GM23338 (cell line): ENCODE results near the gene MYOM1. TPM values are rescaled to one million over a fixed set of nuclear protein-coding genes. Genes with fewer than 3 reads are reported as not detected.

Source experiments
- ATAC-seq: fragments of 200-7000 bp; cut with Tn5 transposase; 3 replicates; pipeline ENCODE4 v1.9.1; 2020
- DNase-seq: peaks from one replicate; pipeline ENCODE4 v3.0.0-alpha.2; 2015; ENCODE audit warnings: low spot score
- H2AFZ ChIP-seq: fragments of 200-600 bp; sonication (generic); 2 replicates; pipeline ENCODE4 v1.8.0; 2016; ENCODE audit warnings: antibody characterized with exemption, mild to moderate bottlenecking, moderate library complexity
- H3F3A ChIP-seq: fragments of 200-600 bp; sonication (generic); replicated peaks from 2 replicates; pipeline ENCODE4 v1.8.0; 2017; ENCODE audit warnings: antibody characterized with exemption, mixed run types, low read depth
- H3K27ac ChIP-seq: fragments of 200-600 bp; sonication (generic); 2 replicates; pipeline ENCODE4 v1.6.1; 2016; ENCODE audit warnings: low read depth
- H3K27me3 ChIP-seq: fragments of 200-600 bp; sonication (generic); 2 replicates; pipeline ENCODE4 v1.8.0; 2016; ENCODE audit warnings: mild to moderate bottlenecking, mixed run types, moderate library complexity; ENCODE audit not compliant: insufficient read depth
- H3K36me3 ChIP-seq: fragments of 200-600 bp; sonication (generic); 2 replicates; pipeline ENCODE4 v1.8.0; 2016; ENCODE audit warnings: mild to moderate bottlenecking; ENCODE audit not compliant: insufficient read depth
- H3K4me1 ChIP-seq: fragments of 200-600 bp; sonication (generic); 2 replicates; pipeline ENCODE4 v1.8.0; 2016; ENCODE audit warnings: mild to moderate bottlenecking, moderate library complexity; ENCODE audit not compliant: insufficient read depth
- H3K4me2 ChIP-seq: fragments of 200-600 bp; sonication (generic); 2 replicates; pipeline ENCODE4 v1.7.1; 2017; ENCODE audit warnings: mixed run types
- H3K4me3 ChIP-seq: fragments of 200-600 bp; sonication (generic); 2 replicates; pipeline ENCODE4 v1.6.1; 2016; ENCODE audit warnings: mixed run types
- H3K79me2 ChIP-seq: fragments of 200-600 bp; sonication (generic); replicated peaks from 2 replicates; pipeline ENCODE4 v1.8.0; 2017; ENCODE audit warnings: mild to moderate bottlenecking; ENCODE audit not compliant: insufficient read depth
- H3K9me2 ChIP-seq: fragments of 200-600 bp; sonication (generic); 2 replicates; pipeline ENCODE4 v1.8.0; 2017; ENCODE audit not compliant: insufficient read depth
- H4K20me1 ChIP-seq: fragments of 200-600 bp; sonication (generic); replicated peaks from 2 replicates; pipeline ENCODE4 v1.8.0; 2017; ENCODE audit warnings: mild to moderate bottlenecking; ENCODE audit not compliant: insufficient read depth
- H3K27ac Mint-ChIP-seq: 2 replicates; pipeline ENCODE4 v1.8.0; 2020; ENCODE audit warnings: inconsistent platforms, mild to moderate bottlenecking, moderate library complexity, mixed read lengths
- H3K27me3 Mint-ChIP-seq: 3 replicates; pipeline ENCODE4 v1.8.0; 2022; ENCODE audit warnings: low read depth, mild to moderate bottlenecking, moderate library complexity, mixed read lengths, inconsistent platforms; ENCODE audit not compliant: insufficient read depth, poor library complexity
- H3K36me3 Mint-ChIP-seq: 3 replicates; pipeline ENCODE4 v1.8.0; 2021; ENCODE audit warnings: low read depth, mild to moderate bottlenecking, inconsistent platforms, moderate library complexity, mixed read lengths
- H3K4me1 Mint-ChIP-seq: 3 replicates; pipeline ENCODE4 v1.8.0; 2020; ENCODE audit warnings: mild to moderate bottlenecking, inconsistent platforms, mixed read lengths
- H3K4me3 Mint-ChIP-seq: 3 replicates; pipeline ENCODE4 v1.8.0; 2021; ENCODE audit warnings: moderate library complexity, mild to moderate bottlenecking, inconsistent platforms, mixed read lengths
- H3K9me3 Mint-ChIP-seq: 3 replicates; pipeline ENCODE4 v1.8.0; 2020; ENCODE audit warnings: moderate library complexity, mild to moderate bottlenecking, inconsistent platforms, mixed read lengths
- CREB1 ChIP-seq: fragments of 250-450 bp; sonication (Bioruptor Pico); IDR thresholded peaks from 2 replicates; pipeline ENCODE4 v1.5.0; 2020; ENCODE audit warnings: low read depth, mild to moderate bottlenecking, moderate library complexity
- EZH2 ChIP-seq: fragments of 200-600 bp; sonication (generic); IDR thresholded peaks from one replicate; pipeline ENCODE4 v1.8.0; 2017; ENCODE audit warnings: antibody characterized with exemption, mild to moderate bottlenecking, low read depth; ENCODE audit not compliant: unreplicated experiment
- EZH2phosphoT487 ChIP-seq: fragments of 200-600 bp; sonication (generic); IDR thresholded peaks from one replicate; pipeline ENCODE4 v1.8.1; 2018; ENCODE audit warnings: antibody characterized with exemption; ENCODE audit not compliant: unreplicated experiment
- JUNB ChIP-seq: IDR thresholded peaks from one replicate; pipeline ENCODE4 v1.6.1; 2016; ENCODE audit warnings: antibody characterized with exemption; ENCODE audit not compliant: unreplicated experiment
- POLR2AphosphoS5 ChIP-seq: IDR thresholded peaks from 2 replicates; pipeline ENCODE4 v1.6.1; 2016; ENCODE audit warnings: antibody characterized with exemption, low read depth
- STAT1 ChIP-seq: IDR thresholded peaks from one replicate; pipeline ENCODE4 v1.6.1; 2016; ENCODE audit warnings: antibody characterized with exemption; ENCODE audit not compliant: unreplicated experiment
- ZNF114 ChIP-seq: fragments of 250-450 bp; sonication (Bioruptor Pico); IDR thresholded peaks from 2 replicates; pipeline ENCODE4 v1.5.0; 2020; ENCODE audit warnings: mild to moderate bottlenecking, moderate library complexity
- polyA plus RNA-seq: library from polyadenylated mRNA; unstranded; fragments of >200 nt; fragmentation: Nextera tagmentation; extraction: Ambion mirVana; gene quantifications from 2 replicates; pipeline ENCODE4 v1.2.1, GENCODE V29; 2016
- total RNA-seq: library from RNA; depleted of rRNA; stranded (reverse); fragments of >200 nt; shearing (Covaris generic); gene quantifications from 2 replicates; pipeline ENCODE4 v1.2.3, GENCODE V29; 2014
- TF ChIP-seq, protein P1 (sequence below): fragments of 250-450 bp; sonication (Bioruptor Pico); IDR thresholded peaks from 2 replicates; pipeline ENCODE4 v1.5.0; 2020; ENCODE audit warnings: mild to moderate bottlenecking, moderate library complexity
- TF ChIP-seq, protein P2 (sequence below): IDR thresholded peaks from 2 replicates; pipeline ENCODE4 v1.6.1; 2016; ENCODE audit warnings: antibody characterized with exemption
- TF ChIP-seq, protein P3 (sequence below): IDR thresholded peaks from one replicate; pipeline ENCODE4 v1.6.1; 2018; ENCODE audit warnings: antibody characterized with exemption; ENCODE audit not compliant: unreplicated experiment

MYOM1 gene
- total and polyA plus RNA-seq, 2 experiments from 2014 or later: 0.27 to 0.38 TPM

DNA sequence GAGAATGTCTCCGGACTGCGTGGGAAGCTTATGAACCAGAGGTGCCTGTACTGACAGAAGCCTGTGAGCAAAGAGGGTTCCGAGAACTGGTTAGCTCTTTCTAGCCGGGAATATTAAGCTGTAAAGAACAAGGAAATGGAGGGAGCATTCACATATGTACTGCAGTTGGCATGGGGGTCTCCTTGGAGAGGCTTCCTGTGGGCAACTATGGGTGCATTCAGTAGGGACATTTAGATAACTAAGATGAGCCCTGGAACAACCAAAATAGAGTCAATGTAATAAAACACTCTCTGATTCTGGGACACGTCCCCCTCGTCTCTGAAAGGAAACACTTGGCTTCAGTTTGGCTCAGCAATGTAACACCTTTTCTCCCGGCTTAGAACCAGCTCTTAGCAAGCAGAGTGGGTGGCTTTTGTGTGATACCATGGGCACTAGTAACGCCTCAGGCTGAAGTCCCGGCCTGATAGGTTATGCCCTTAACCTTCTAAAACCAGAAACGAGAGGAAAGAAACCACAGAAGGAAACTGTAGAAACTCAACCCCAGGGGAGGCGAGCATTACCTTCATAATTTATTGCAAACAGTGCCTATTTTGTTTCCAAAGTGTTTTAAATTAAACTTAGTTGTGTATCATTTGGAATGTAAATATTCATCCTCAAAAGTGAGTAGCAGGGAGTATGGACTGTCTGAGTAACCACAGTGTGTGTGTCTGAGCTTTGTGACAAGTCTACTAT is 158.0 kb downstream of the MYOM1 start (continued):
- TF ChIP-seq ZNF114 (CRISPR knock-in tag) (no peak), JUNB (no peak)

DNA sequence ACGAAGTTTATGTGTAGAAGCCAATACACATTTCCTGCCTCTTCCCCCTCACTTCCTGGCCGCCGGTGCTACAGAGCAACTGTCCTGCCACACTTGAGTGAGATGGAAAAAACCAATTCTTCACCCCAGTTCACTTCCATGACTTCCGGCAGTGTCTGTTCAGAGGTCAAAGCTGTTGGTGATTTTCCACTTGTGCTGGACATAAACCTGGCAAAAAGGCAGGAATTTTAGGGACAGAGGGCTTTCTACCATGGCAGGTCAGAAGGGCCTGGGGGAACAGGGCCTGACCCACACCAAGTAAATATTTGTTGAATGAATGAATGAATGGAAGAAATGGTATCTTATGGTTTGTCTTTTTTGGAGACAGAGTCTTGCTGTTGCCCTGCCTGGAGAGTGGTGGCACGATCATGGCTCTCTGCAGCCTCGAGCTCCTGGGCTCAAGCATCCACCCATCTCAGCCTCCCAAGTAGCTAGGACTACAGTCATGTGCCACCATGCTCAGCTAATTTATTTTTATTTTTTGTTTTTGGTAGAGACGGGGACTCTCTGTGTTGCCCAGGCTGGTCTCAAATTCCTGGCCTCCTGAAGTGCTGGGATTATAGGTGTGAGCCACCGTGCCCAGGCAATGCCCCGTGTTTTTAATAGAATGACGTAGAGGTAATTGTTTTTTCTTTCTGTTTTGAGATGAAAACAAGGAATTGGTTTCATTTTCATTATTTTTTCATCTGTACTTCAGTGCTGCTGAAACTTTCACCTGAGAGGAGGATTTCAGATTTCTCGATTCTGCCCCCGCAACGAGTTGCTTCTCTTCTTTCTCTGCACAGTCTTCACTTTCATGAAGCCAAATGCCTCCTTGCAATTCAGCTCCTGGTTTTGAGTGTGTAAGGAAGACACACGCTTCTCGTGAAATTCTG is 158.8 kb downstream of the MYOM1 start:
- H3K27ac ChIP-seq: no peak overlapping the region

More for the DNA sequence above, 158.8 kb downstream of the MYOM1 start:
- H3K9me2 ChIP-seq: no peaks in the 10 kb centered on the region
- no peak for TF ChIP-seq CREB1 (CRISPR knock-in tag)
- no peak for TF ChIP-seq EZH2phosphoT487
- no peak for TF ChIP-seq POLR2AphosphoS5
- TF ChIP-seq STAT1: no peak
- TF ChIP-seq EZH2: no peak
- TF ChIP-seq, protein P1, sequence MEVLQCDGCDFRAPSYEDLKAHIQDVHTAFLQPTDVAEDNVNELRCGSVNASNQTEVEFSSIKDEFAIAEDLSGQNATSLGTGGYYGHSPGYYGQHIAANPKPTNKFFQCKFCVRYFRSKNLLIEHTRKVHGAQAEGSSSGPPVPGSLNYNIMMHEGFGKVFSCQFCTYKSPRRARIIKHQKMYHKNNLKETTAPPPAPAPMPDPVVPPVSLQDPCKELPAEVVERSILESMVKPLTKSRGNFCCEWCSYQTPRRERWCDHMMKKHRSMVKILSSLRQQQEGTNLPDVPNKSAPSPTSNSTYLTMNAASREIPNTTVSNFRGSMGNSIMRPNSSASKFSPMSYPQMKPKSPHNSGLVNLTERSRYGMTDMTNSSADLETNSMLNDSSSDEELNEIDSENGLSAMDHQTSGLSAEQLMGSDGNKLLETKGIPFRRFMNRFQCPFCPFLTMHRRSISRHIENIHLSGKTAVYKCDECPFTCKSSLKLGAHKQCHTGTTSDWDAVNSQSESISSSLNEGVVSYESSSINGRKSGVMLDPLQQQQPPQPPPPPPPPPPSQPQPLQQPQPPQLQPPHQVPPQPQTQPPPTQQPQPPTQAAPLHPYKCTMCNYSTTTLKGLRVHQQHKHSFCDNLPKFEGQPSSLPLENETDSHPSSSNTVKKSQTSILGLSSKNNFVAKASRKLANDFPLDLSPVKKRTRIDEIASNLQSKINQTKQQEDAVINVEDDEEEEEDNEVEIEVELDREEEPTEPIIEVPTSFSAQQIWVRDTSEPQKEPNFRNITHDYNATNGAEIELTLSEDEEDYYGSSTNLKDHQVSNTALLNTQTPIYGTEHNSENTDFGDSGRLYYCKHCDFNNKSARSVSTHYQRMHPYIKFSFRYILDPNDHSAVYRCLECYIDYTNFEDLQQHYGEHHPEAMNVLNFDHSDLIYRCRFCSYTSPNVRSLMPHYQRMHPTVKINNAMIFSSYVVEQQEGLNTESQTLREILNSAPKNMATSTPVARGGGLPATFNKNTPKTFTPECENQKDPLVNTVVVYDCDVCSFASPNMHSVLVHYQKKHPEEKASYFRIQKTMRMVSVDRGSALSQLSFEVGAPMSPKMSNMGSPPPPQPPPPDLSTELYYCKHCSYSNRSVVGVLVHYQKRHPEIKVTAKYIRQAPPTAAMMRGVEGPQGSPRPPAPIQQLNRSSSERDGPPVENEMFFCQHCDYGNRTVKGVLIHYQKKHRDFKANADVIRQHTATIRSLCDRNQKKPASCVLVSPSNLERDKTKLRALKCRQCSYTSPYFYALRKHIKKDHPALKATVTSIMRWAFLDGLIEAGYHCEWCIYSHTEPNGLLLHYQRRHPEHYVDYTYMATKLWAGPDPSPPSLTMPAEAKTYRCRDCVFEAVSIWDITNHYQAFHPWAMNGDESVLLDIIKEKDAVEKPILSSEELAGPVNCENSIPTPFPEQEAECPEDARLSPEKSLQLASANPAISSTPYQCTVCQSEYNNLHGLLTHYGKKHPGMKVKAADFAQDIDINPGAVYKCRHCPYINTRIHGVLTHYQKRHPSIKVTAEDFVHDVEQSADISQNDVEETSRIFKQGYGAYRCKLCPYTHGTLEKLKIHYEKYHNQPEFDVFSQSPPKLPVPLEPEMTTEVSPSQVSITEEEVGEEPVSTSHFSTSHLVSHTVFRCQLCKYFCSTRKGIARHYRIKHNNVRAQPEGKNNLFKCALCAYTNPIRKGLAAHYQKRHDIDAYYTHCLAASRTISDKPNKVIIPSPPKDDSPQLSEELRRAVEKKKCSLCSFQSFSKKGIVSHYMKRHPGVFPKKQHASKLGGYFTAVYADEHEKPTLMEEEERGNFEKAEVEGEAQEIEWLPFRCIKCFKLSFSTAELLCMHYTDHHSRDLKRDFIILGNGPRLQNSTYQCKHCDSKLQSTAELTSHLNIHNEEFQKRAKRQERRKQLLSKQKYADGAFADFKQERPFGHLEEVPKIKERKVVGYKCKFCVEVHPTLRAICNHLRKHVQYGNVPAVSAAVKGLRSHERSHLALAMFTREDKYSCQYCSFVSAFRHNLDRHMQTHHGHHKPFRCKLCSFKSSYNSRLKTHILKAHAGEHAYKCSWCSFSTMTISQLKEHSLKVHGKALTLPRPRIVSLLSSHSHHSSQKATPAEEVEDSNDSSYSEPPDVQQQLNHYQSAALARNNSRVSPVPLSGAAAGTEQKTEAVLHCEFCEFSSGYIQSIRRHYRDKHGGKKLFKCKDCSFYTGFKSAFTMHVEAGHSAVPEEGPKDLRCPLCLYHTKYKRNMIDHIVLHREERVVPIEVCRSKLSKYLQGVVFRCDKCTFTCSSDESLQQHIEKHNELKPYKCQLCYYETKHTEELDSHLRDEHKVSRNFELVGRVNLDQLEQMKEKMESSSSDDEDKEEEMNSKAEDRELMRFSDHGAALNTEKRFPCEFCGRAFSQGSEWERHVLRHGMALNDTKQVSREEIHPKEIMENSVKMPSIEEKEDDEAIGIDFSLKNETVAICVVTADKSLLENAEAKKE (CRISPR knock-in tag): no peak
- TF ChIP-seq, protein P2, sequence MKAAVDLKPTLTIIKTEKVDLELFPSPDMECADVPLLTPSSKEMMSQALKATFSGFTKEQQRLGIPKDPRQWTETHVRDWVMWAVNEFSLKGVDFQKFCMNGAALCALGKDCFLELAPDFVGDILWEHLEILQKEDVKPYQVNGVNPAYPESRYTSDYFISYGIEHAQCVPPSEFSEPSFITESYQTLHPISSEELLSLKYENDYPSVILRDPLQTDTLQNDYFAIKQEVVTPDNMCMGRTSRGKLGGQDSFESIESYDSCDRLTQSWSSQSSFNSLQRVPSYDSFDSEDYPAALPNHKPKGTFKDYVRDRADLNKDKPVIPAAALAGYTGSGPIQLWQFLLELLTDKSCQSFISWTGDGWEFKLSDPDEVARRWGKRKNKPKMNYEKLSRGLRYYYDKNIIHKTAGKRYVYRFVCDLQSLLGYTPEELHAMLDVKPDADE: no peak
- TF ChIP-seq, protein P3, sequence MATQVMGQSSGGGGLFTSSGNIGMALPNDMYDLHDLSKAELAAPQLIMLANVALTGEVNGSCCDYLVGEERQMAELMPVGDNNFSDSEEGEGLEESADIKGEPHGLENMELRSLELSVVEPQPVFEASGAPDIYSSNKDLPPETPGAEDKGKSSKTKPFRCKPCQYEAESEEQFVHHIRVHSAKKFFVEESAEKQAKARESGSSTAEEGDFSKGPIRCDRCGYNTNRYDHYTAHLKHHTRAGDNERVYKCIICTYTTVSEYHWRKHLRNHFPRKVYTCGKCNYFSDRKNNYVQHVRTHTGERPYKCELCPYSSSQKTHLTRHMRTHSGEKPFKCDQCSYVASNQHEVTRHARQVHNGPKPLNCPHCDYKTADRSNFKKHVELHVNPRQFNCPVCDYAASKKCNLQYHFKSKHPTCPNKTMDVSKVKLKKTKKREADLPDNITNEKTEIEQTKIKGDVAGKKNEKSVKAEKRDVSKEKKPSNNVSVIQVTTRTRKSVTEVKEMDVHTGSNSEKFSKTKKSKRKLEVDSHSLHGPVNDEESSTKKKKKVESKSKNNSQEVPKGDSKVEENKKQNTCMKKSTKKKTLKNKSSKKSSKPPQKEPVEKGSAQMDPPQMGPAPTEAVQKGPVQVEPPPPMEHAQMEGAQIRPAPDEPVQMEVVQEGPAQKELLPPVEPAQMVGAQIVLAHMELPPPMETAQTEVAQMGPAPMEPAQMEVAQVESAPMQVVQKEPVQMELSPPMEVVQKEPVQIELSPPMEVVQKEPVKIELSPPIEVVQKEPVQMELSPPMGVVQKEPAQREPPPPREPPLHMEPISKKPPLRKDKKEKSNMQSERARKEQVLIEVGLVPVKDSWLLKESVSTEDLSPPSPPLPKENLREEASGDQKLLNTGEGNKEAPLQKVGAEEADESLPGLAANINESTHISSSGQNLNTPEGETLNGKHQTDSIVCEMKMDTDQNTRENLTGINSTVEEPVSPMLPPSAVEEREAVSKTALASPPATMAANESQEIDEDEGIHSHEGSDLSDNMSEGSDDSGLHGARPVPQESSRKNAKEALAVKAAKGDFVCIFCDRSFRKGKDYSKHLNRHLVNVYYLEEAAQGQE: no peak
- H3K27me3 ChIP-seq: no peaks in the 10 kb centered on the region
- H3K4me2 ChIP-seq: no peak overlapping the region
- H3F3A ChIP-seq: no peaks in the 10 kb centered on the region
- H3K36me3 ChIP-seq: no peaks in the 10 kb centered on the region
- no peaks in the 10 kb centered on the region for H4K20me1 ChIP-seq
- Mint-ChIP-seq H3K36me3 (no peaks in the 10 kb centered on the region; the same call in 2 of the 3 replicates), H3K27me3 (no peaks in the 10 kb centered on the region), H3K4me3 (no peak overlapping the region), H3K9me3 (no peaks in the 10 kb centered on the region), H3K27ac (peak overlapping the region; percentile 68; the same call in 1 of the 2 replicates), H3K4me1 (peaks cover 9% of the 10 kb centered on the region)
- no peak for DNase-seq
- no peak for ATAC-seq
- no peak overlapping the region for H3K4me3 ChIP-seq
- peak overlapping the region; percentile 19 for H2AFZ ChIP-seq
- no peaks in the 10 kb centered on the region for H3K79me2 ChIP-seq
- peaks cover 5% of the 10 kb centered on the region for H3K4me1 ChIP-seq
